ENCODE measurements around the gene POLR1H. TPM values are rescaled to one million over a fixed set of nuclear protein-coding genes. Genes with fewer than 3 reads are reported as not detected.
A peak's percentile ranks its signal among the peaks of the same experiment; 100 is the strongest.

Gene POLR1H
- total RNA-seq, 2 donors from 2014 or later = 39.8 to 59.5 TPM

GRCh38 chr6:30042914-30043313 lies 18.2 kb upstream of the POLR1H start:
- Mint-ChIP-seq H3K27ac (peak overlapping the region; percentile 72), H3K36me3 (ENCODE audit: low read depth) (no peaks in the 10 kb centered on the region)

GRCh38 chr6:30043744-30044143 lies 17.3 kb upstream of the POLR1H start:
- no peaks in the 10 kb centered on the region for H3K9me3 Mint-ChIP-seq
- H3K36me3 Mint-ChIP-seq (ENCODE audit: low read depth) = no peaks in the 10 kb centered on the region
- peak overlapping the region; percentile 72 for H3K27ac Mint-ChIP-seq
- H3K27me3 Mint-ChIP-seq = no peaks in the 10 kb centered on the region
- no peak overlapping the region for H3K4me3 Mint-ChIP-seq
- H3K4me1 Mint-ChIP-seq = peaks cover 15% of the 10 kb centered on the region
- ATAC-seq (replicated peaks) = no peak

More at GRCh38 chr6:30042914-30043313, 18.2 kb upstream of the POLR1H start:
- H3K27me3 Mint-ChIP-seq = no peaks in the 10 kb centered on the region
- peaks cover 15% of the 10 kb centered on the region for H3K4me1 Mint-ChIP-seq
- no peak overlapping the region for H3K4me3 Mint-ChIP-seq
- no peak for ATAC-seq (replicated peaks)
- no peaks in the 10 kb centered on the region for H3K9me3 Mint-ChIP-seq

GRCh38 chr6:30044630-30045029 lies 16.4 kb upstream of the POLR1H start:
- no peaks in the 10 kb centered on the region for H3K9me3 Mint-ChIP-seq
- H3K4me1 Mint-ChIP-seq = peaks cover 15% of the 10 kb centered on the region
- H3K4me3 Mint-ChIP-seq = no peak overlapping the region
- no peak for ATAC-seq (replicated peaks)
- no peaks in the 10 kb centered on the region for H3K36me3 Mint-ChIP-seq (ENCODE audit: low read depth)
- no peak overlapping the region for H3K27ac Mint-ChIP-seq
- H3K27me3 Mint-ChIP-seq = no peaks in the 10 kb centered on the region

GRCh38 chr6:30047220-30047619 lies 13.8 kb upstream of the POLR1H start:
- H3K4me3 Mint-ChIP-seq = no peak overlapping the region
- H3K4me1 Mint-ChIP-seq = peaks cover 14% of the 10 kb centered on the region
- H3K27ac Mint-ChIP-seq = no peak overlapping the region
- H3K36me3 Mint-ChIP-seq (ENCODE audit: low read depth) = peaks cover 6% of the 10 kb centered on the region
- H3K9me3 Mint-ChIP-seq = no peaks in the 10 kb centered on the region
- no peaks in the 10 kb centered on the region for H3K27me3 Mint-ChIP-seq
- no peak for ATAC-seq (replicated peaks)

GRCh38 chr6:30053682-30054081 lies 7.4 kb upstream of the POLR1H start:
- H3K27me3 Mint-ChIP-seq = no peaks in the 10 kb centered on the region
- no peak overlapping the region for H3K4me3 Mint-ChIP-seq
- no peak for ATAC-seq (replicated peaks)
- no peaks in the 10 kb centered on the region for H3K9me3 Mint-ChIP-seq
- no peaks in the 10 kb centered on the region for H3K4me1 Mint-ChIP-seq
- no peak overlapping the region for H3K27ac Mint-ChIP-seq
- H3K36me3 Mint-ChIP-seq (ENCODE audit: low read depth) = peaks cover 39% of the 10 kb centered on the region

GRCh38 chr6:30055513-30055912 lies 5.6 kb upstream of the POLR1H start:
- no peaks in the 10 kb centered on the region for H3K9me3 Mint-ChIP-seq
- no peak for ATAC-seq (replicated peaks)
- peaks cover 39% of the 10 kb centered on the region for H3K36me3 Mint-ChIP-seq (ENCODE audit: low read depth)
- no peak overlapping the region for H3K4me3 Mint-ChIP-seq
- no peak overlapping the region for H3K27ac Mint-ChIP-seq
- no peaks in the 10 kb centered on the region for H3K27me3 Mint-ChIP-seq
- H3K4me1 Mint-ChIP-seq = no peaks in the 10 kb centered on the region

GRCh38 chr6:30060606-30061091 lies 416 bp upstream of the POLR1H start:
- H3K27ac Mint-ChIP-seq = peak overlapping the region; percentile 95
- ATAC-seq (replicated peaks) = peak; percentile 33
- peak overlapping the region; percentile 96 for H3K4me3 Mint-ChIP-seq
- no peaks in the 10 kb centered on the region for H3K9me3 Mint-ChIP-seq
- peaks cover 64% of the 10 kb centered on the region for H3K36me3 Mint-ChIP-seq (ENCODE audit: low read depth)
- H3K4me1 Mint-ChIP-seq = peaks cover 10% of the 10 kb centered on the region
- no peaks in the 10 kb centered on the region for H3K27me3 Mint-ChIP-seq

GRCh38 chr6:30061858-30062458 lies 893 bp downstream of the POLR1H start:
- Mint-ChIP-seq H3K9me3 (no peaks in the 10 kb centered on the region), H3K27ac (peak overlapping the region; percentile 95), H3K27me3 (no peaks in the 10 kb centered on the region), H3K36me3 (ENCODE audit: low read depth) (peaks cover 64% of the 10 kb centered on the region), H3K4me3 (peak overlapping the region; percentile 96), H3K4me1 (peaks cover 10% of the 10 kb centered on the region)
- peak; percentile 49 for ATAC-seq (replicated peaks)

GRCh38 chr6:30062471-30063178 lies 1.6 kb downstream of the POLR1H start:
- Mint-ChIP-seq H3K4me1 (peaks cover 14% of the 10 kb centered on the region), H3K27ac (peak overlapping the region; percentile 75), H3K36me3 (ENCODE audit: low read depth) (peaks cover 64% of the 10 kb centered on the region), H3K4me3 (peak overlapping the region; percentile 96), H3K9me3 (no peaks in the 10 kb centered on the region), H3K27me3 (no peaks in the 10 kb centered on the region)
- ATAC-seq (replicated peaks) = peak; percentile 3

GRCh38 chr6:30063315-30063714 lies 2.2 kb downstream of the POLR1H start:
- Mint-ChIP-seq H3K36me3 (ENCODE audit: low read depth) (peaks cover 68% of the 10 kb centered on the region), H3K27me3 (no peaks in the 10 kb centered on the region), H3K9me3 (no peaks in the 10 kb centered on the region), H3K4me3 (peak overlapping the region; percentile 96), H3K27ac (peak overlapping the region; percentile 75), H3K4me1 (peaks cover 21% of the 10 kb centered on the region)
- no peak for ATAC-seq (replicated peaks)

- Mint-ChIP-seq H3K9me3 (no peaks in the 10 kb centered on the region), H3K4me3 (peak overlapping the region; percentile 87), H3K36me3 (ENCODE audit: low read depth) (peaks cover 91% of the 10 kb centered on the region), H3K4me1 (peaks cover 38% of the 10 kb centered on the region), H3K27ac (peak overlapping the region; percentile 93), H3K27me3 (peaks cover 8% of the 10 kb centered on the region)
- ATAC-seq (replicated peaks) = no peak
Measured at GRCh38 chr6:30066082-30066481, 5.0 kb downstream of the POLR1H start.

GRCh38 chr6:30066577-30067459 lies 5.8 kb downstream of the POLR1H start, which contains the start of gene PPP1R11:
TSS of gene PPP1R11 (plus strand) at chr6:30067198. CDS start at chr6:30067411, 213 bp downstream.
- Mint-ChIP-seq H3K9me3 (no peaks in the 10 kb centered on the region), H3K4me3 (peak within 1 kb of the TSS; percentile 87), H3K27me3 (peaks cover 11% of the 10 kb centered on the region), H3K4me1 (peaks cover 39% of the 10 kb centered on the region), H3K27ac (peak within 1 kb of the TSS; percentile 93), H3K36me3 (ENCODE audit: low read depth) (peaks cover 88% of the 10 kb centered on the region)
- ATAC-seq (replicated peaks) = peak; percentile 97

- Mint-ChIP-seq H3K27ac (peak overlapping the region; percentile 93), H3K27me3 (peaks cover 18% of the 10 kb centered on the region), H3K9me3 (no peaks in the 10 kb centered on the region), H3K36me3 (ENCODE audit: low read depth) (peaks cover 89% of the 10 kb centered on the region), H3K4me1 (peaks cover 42% of the 10 kb centered on the region), H3K4me3 (peak overlapping the region; percentile 87)
- no peak for ATAC-seq (replicated peaks)
Measured at GRCh38 chr6:30067460-30068139, 6.5 kb downstream of the POLR1H start.

All from activated T-helper 17 cell treated with anti-CD3 and anti-CD28 coated beads, Interleukin-2, amount 50 U/mL, for 72 hours (primary cell).